SU-DHL-6 (cell line): ENCODE results near the gene CNTN5.

Experiments used
- EZH2phosphoT487 ChIP-seq: fragments of 200-600 bp; sonication (generic), shearing (Covaris generic); conservative IDR thresholded peaks from 2 replicates; pipeline ENCODE4 v1.6.1; 2018; ENCODE audit warnings: mild to moderate bottlenecking, antibody characterized with exemption, low read length, moderate library complexity, mixed read lengths
- TF ChIP-seq, protein P1 (sequence below): fragments of 200-600 bp; sonication (generic); IDR thresholded peaks from one replicate; pipeline ENCODE4 v1.5.1; 2017; ENCODE audit warnings: antibody characterized with exemption, mild to moderate bottlenecking, low read length, moderate library complexity; ENCODE audit not compliant: insufficient read depth, poor library complexity, severe bottlenecking

DNA sequence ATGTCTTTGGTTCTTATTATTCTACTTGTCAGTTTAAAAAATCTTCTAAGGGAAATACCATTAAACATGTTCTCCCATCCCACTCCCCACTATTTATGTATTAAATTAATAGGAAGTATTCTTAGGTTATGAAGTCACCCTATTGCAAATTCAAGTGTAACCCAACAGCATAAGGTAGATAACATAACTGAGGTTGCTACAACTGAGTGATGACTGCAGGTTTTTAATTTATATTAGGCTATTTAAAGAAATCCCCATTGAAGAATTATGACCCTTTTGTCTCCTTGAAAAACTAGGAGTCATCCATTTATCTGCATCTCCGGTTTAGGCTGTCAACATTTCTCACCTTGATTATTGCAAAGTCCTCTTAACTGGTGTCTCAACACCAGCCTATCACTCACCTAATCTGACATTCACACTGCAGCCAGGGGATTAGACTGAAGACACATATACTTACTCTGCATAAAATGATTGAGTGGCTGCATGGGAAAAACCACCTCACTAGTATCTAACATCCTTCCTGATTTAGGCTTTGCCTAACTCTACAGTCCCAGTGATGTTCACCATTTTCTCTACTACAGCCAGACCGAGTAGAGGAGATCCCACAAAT, 649.4 kb downstream of the CNTN5 start:
- TF ChIP-seq, protein P1, sequence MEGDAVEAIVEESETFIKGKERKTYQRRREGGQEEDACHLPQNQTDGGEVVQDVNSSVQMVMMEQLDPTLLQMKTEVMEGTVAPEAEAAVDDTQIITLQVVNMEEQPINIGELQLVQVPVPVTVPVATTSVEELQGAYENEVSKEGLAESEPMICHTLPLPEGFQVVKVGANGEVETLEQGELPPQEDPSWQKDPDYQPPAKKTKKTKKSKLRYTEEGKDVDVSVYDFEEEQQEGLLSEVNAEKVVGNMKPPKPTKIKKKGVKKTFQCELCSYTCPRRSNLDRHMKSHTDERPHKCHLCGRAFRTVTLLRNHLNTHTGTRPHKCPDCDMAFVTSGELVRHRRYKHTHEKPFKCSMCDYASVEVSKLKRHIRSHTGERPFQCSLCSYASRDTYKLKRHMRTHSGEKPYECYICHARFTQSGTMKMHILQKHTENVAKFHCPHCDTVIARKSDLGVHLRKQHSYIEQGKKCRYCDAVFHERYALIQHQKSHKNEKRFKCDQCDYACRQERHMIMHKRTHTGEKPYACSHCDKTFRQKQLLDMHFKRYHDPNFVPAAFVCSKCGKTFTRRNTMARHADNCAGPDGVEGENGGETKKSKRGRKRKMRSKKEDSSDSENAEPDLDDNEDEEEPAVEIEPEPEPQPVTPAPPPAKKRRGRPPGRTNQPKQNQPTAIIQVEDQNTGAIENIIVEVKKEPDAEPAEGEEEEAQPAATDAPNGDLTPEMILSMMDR: no peak
- TF ChIP-seq EZH2phosphoT487: no peak
